Measurements from ENCODE around the gene NAA50.
A peak's percentile ranks its signal among the peaks of the same experiment; 100 is the strongest.

NAA50 gene

GRCh38 chr3:113685124-113685523 lies 60.9 kb downstream of the NAA50 start:
- no peak for DNase-seq

- no peak for DNase-seq
These were observed 61.7 kb downstream of the NAA50 start for GRCh38 chr3:113684271-113684819.

- no peak for DNase-seq
These were observed 67.3 kb downstream of the NAA50 start for GRCh38 chr3:113678773-113679172.

GRCh38 chr3:113677737-113678136 lies 68.3 kb downstream of the NAA50 start:
- DNase-seq = no peak

GRCh38 chr3:113676261-113676660 lies 69.8 kb downstream of the NAA50 start:
- no peak for DNase-seq

GRCh38 chr3:113673593-113673992 lies 72.5 kb downstream of the NAA50 start:
- no peak for DNase-seq

GRCh38 chr3:113668015-113668414 lies 78.0 kb downstream of the NAA50 start:
- DNase-seq = peak; percentile 13
